Stimulated activated CD8-positive, alpha-beta memory T cell treated with anti-CD3 and anti-CD28 coated beads, Interleukin-4, amount 100 ng/mL, for 24 hours (primary cell): ENCODE results near the gene RAB6A.
"Not testable (repeated sequence)": the region's sequence is repeated elsewhere in the genome, so short reads cannot be mapped to it uniquely, and the experiment has no call there.

Source experiments
- DNase-seq: peaks from one replicate; pipeline ENCODE4 v3.0.0-alpha.2; 2020; ENCODE audit warnings: low read depth

The RAB6A gene

DNA sequence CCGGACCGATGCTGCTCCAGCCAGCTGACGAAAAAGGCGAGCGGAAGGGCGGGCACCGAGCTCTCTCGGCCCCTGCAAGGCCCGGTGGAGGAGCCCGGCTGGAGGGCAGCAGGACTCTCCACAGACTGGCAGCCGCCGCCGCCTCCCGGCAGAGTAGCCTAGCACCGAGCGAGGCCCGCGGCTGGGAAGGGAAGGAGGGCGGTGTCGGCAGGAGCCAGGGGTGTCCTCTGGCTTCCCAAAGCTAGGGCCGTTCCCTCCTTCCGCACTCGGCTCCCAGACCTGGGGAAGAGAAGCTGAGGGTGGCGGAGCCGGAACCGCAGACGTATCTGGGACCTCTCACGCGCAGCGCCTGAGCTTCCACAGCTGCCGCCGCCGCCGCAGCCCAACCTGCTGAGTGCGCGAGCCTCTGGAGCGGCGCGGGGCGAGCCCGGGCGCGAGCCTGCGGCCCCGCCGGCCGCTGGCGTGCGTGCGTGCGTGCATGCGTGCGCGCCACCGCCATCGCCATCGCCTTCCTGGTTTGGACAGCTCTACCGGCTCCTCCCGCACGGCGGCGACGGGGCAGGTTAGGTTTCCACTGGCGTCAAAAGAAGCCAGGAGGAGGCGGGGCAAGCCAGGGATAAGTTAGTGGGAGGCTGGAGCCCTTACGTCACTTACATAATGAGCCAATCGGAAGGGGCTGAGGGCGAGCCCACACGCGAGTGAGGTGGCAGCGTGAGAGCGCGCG lies at the start of gene RAB6A:
RAB6A (minus strand) TSS at position 396 of the 724 bp plus-strand sequence. CDS start 439 bp downstream, outside the sequence.
- DNase-seq = peak; percentile 99

DNA sequence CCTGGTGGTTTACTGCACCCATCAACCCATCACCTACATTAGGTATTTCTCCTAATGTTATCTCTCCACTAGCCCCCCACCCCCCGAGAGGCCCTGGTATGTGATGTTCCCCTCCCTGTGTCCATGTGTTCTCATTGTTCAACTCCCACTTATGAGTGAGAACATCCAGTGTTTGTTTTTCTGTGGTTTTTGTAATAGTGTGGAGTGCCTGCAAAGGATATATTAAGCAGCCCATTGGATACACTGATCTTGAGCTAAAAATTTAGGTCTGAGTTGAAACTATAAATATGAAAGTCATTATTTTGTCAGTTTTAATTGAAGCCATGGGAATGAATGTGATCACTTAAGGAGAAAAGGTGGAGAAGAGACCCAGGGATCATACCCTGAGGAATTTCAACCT lies 49.8 kb upstream of the RAB6A start:
- no peak for DNase-seq

DNA sequence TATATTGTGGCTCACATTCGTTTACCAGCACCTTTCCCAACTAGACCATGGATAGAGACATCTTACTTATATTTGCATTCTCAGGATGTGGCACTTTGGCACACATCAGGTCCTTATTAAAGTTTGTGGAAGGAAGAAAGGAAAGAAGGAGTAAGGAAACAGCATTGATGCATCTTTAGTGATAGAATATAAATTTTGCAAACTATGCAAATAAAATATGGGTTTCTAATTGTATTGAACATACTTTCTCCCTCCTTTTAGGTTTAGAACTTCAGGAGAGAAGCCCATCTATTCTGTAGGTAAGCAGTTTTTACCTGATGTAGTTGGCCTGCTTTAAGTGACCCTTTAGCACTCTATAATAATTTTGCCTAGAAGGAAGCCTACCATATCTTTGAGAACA lies 47.2 kb upstream of the RAB6A start:
- DNase-seq = no peak

DNA sequence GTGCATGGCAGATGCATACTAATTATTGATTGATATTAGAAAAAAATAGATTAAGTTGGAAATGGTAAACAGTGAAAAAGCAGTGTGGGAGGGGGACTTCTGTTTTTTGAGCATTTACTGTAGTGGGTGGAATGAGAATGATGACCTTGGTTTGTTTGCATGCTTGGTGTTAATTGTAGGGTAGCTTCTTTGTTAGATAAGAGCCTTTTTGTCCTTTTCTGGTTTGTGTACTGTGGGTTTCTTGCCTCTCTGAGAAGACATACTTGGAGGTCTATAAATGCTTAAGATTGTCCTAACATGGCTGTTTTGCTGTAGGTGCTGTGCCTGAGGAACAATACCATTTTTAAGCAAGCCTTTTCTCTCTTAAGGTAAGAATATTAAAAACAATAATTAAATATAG lies 43.8 kb upstream of the RAB6A start:
- DNase-seq = no peak

DNA sequence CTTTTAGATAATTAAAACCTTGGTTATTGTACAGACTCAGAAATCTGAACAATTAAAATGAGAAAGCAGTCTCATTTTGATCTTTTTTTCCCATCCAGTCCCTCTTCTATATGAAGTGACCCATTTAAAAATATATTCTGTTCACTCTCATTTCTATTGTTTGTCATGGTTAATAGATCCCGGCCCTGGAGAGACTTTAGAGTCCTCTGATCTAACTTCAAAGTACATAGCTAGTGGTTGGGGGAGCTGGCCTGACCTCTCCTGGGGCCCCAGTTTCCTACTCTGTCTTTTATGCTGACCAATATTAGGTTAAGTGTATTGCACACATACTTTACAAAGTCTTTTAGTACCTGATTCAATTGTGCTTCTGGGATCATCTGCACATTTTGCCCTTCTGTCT lies 40.3 kb upstream of the RAB6A start:
- DNase-seq = no peak

DNA sequence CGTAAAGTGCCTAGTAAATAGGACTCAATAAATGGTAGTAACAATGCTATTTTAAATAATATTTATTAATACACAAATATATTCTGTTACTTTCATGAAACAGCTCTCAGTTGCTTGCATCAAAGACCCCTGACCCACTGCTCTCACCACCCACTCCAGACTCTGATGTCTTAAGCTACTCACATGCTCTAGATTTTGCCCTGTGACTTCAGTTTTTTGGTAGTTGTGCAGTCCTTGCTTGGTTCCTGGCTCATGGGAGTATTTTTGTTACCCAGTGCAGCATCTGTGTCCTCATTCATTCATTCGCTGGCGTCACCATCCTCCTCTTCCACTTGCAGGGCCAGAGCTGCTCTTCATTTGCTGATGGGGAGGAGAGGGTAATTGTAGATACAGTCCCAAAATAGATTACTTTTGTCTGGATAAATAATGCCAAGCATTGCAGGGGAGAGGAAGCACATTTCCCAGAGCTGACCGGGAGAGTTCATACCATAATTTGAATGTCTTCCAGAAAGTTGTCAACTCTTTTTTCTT lies 39.5 kb upstream of the RAB6A start:
- DNase-seq = no peak

DNA sequence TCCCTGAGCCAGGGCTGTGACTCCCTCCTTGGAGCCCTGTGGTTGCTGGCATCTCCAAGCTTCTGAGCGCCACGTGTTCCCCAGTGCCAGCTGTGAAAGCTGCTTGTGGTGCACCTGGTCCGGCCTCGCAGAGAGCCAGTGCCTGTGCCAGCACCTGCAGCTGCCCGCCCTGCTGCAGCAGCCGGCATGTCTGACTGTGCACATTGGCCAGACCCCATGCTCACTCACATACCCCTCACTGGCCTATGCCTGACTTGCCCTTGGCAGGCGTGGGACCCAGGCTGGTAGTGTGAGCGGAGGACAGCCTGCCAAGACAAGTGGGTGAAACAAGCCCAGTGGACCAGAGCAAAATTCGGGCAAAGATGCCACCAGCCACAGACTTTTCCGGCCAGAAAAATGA lies 36.6 kb upstream of the RAB6A start:
- DNase-seq = no peak

DNA sequence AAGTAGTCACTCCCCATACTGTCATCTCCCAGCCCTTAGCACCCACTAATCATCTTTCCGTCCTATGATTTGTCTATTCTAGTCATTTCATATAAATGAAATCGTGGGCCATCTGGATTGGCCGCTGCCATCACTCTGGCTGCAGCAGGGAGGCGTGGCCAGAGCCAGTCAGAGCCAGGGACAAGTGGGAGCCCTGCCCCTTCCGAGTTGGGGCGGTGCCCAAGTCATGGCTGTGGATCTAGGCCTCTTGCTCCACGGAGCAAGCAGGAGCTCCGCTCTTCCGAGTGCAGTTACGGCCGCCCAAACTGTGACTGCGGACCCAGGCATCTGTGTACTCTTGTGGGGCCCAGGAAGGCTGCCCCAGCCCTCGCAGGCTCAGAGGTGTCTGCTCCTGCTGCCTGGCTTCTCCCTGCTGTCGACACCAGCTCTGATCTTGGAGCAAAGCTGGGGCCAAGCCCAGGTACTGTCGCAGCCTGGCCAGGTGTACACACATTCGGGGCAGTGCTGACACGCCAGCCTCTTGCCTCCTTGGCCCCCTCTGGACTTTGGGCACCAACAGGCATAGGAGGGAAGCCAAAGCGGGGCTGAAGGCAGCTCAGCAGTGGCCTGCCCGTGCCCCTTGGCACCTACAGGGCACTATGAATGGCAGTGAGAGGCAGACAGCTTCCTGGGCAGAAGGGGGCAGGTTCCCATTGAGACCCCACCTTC lies 35.2 kb upstream of the RAB6A start:
- DNase-seq = no peak

DNA sequence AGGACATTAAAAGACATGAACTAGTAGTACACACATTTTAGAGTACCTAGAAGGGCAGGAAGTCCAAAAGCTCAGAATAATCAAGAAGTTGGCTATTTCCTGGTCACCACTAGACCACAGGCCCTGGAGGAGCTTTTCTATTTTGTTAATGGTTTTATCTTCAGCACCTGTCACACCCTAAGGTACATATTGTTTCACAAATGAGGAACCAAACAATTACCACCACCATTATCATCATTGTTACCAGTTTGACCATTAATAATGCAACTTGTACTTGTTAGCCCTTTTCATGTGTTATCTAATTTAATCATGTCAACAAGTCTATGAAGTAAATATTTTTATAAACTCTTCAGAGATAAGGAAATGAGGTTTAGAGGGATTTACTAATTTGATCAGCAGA lies 31.7 kb upstream of the RAB6A start:
- no peak for DNase-seq

DNA sequence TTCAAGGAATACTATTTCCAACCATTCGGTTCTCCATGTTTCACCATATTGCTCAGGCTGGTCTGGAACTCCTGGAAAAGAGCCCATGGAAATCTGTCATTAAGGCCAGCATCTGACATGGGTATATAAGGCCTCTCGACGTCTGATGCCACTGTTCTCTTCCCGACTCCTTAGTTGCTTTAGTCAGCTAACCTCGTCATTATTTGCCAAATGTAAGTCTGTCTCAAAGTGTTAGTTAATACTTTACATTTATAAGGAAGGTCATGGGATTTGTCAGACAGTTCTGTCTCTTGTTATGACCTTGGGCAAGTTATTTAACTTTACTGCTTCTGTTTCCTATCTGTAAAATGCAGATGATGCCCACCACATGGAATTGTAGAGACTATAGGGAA lies 28.4 kb upstream of the RAB6A start:
- DNase-seq = no peak

DNA sequence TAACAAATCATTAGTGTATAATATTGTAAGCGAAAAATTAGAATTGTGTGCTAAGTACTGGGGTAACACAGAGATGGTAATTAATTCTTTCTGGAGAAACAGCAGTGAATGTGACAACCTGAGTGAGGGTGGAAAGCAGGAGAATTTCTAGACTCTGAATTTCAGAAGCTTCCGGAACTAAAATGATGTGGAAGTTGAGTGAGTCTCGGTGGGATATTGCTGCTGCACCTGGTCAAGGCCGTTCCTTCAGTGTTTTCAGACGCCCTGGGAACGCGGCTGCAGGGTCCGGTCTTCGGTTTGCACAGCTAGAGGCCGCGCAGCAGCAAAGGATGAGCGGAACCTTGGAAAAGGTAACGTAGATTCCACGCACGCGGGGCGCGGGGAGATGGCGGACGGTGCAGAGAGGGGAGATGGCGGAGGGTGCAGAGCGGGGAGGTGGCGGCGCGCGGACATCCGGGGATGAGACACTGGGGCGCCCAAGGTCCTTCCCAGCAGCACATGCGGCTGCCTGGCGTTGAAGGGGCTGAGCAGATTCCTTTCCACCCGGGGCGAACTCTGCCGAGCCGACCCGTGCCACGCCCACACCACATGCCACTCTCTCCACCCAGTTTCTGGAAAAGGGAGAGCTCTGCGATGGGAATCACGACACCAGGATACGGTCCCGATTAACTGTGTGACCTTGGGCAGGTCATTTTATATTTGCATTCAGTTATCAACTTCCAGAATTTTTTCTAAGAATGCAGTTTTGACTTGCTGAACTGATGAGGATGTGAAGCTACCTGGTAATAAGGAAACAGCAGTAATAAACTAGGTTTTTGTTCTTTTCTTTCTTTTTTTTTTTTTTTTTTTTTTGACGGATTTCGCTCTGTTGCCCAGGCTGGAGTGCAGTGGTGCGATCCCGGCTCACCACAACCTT lies 27.0 kb upstream of the RAB6A start, which contains the start of gene MRPL48:
MRPL48 (plus strand) TSS at position 232 of the 916 bp plus-strand sequence; CDS start at position 330, 98 bp downstream.
- peak; percentile 81 for DNase-seq

DNA sequence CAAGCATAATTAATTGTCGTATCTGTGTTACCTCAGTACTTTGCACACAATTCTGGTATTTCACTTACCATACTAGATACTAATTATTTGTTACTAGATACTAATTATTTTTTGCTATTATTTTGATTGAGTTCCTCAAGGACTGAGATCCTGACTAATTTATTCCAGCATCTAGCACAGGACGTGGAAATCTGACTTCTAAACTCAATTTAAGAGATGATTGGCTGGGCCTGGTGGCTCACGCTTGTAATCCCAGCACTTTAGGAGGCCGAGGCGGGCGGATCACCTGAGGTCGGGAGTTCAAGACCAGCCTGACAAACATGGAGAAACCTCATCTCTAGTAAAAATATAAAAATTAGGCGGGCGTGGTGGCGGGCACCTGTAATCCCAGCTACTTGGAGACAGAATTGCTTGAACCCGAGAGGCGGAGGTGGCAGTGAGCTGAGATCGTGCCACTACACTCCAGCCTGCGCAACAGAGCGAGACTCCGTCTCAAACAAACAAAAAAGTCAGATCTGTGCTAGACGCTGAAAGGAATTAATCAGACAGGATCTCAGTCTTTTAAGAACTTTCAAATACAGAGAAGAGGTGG lies 26.3 kb upstream of the RAB6A start:
- no peak for DNase-seq

DNA sequence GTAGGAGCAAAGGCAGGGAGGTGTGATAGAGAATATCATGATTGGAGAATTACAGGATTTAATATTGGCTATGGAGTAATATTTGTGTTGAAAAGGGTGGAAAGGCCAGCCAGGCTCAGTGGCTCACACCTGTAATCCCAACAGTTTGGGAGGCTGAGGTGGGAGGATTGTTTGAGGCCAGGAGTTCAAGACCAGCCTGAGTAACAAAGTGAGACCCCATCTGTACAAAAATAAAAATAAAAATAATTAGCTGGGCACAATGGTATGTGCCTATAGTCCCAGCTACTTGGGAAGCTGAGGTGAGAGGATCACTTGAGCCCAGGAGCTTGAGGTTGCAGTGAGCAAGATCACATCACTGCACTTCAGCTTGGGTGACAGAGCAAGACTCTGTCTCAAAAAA lies 24.6 kb upstream of the RAB6A start:
- not testable (repeated sequence) for DNase-seq

DNA sequence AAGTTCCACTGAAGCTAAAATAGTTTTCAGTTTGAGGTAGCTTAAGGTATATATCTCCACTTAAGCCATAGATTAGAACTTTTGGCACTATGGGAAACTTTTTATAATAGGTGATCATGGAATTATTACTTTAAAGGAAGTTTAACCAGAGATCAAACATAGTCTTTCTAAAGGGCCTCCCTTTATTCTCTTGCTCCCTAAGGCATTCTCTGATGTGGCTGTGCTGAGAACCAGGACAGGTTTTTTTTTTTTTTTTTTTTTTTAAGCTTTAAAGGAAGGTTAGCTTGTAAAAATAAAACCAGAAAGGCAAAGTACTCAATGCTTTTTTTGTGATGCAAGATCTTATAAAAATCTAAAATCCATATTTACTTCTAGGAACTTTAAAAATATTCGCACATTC lies 23.9 kb upstream of the RAB6A start:
- no peak for DNase-seq

DNA sequence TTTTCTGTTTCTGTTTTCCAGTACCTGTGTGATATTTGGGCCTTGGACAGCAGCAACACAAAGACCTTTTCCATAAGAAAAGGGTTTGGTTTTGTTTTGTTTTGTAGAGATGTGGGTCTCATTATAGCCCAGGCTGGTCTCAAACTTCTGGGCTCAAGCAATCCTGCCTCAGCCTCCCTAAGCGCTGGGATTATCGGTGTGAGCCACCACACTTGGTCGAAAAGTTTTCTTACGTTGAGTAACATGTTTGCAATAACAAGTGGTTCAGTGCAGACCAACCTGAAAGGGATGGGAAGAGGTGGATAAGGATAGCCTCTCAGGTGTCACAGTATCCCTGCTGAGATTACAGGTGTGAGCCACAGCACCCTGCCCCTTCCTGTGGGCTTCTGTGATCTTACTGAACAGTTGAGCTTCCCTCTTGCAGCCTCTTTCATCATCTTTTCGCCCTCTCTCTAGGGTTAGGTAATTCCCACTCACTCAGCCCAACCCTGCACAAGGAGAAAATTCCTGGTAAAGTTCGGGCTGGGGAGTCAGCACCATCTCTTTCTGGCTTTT lies 23.3 kb upstream of the RAB6A start:
- no peak for DNase-seq

DNA sequence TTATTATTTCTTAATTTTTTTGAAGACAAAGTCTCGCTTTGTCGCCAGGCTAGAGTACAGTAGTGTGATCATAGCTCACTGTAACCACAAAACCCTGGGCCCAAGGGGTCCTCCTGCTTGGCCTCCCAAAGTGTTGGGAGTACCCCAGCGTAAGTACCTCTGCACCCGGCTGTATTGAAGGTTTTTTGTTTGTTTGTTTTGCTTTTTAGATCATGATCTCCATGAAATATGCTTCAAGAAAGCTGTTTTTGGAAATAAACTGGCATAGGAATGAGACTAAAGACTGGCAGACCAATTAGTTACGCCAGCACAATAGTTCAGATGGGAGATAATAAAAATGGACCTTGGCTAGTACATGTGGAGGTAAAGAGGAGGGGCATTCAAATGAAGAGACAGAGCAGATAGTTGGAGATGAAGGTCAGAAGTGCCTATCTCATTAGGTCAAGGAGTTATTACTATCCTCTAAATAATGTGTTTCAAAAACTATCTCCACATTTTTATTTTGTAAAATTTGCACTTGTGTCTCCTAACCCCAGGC lies 22.7 kb upstream of the RAB6A start:
- DNase-seq = no peak

DNA sequence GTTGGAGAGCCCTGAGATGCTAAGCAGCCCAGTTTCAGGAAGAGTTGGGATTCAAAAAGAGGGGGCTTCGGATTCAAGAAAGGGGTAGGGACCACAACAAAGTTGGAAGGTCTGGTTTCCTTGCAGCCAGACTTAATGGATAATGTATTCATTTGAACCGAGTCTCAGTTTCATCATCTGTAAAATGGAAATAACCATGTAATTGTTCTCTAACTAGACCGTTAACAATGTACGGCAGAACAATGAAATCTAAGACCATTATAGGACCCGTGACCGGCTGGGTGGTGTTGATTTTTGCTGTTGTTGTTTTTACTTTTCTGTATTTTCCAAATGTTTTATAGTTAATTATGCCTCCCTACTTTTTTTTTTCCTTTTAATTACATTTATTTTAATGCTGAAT lies 20.4 kb upstream of the RAB6A start:
- no peak for DNase-seq

DNA sequence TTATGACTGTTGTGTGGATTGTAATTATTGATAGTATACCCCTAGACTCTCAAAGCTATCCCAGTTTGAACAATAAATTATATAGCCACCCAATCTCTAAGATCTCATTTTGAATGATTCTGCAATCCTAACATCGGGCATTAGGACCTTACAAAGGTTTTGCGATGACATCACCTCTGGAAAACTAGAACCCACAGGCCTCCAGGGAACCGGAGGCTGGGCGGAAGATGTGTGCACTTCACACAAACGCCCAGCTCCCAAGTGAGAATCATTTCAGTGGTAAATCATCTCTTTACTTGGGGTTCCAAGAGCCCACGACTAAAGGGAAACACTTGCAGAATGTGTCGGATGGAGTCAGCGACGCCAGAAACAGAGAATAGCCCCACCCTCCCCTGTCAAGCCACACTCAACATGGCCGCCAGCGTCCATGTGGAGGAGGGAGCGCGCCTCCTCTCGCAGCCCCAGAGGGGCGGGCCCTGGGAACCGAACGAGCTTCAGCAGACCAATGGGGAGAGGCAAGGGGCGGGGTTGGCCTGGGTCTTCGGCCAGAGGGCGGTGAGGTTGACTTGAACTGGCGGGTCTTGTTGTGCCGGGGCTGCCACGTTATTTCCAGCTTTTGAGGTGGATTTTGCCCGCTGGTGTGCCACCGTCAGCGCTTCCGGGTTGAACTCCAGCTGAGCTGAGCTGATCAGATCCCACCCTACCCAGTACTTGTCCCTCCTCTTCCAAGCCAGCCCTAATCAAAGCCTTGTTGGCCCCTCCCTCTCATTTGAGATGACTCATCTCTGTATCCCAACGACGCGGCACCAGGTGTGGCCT lies 18.4 kb upstream of the RAB6A start:
- peak; percentile 97 for DNase-seq

DNA sequence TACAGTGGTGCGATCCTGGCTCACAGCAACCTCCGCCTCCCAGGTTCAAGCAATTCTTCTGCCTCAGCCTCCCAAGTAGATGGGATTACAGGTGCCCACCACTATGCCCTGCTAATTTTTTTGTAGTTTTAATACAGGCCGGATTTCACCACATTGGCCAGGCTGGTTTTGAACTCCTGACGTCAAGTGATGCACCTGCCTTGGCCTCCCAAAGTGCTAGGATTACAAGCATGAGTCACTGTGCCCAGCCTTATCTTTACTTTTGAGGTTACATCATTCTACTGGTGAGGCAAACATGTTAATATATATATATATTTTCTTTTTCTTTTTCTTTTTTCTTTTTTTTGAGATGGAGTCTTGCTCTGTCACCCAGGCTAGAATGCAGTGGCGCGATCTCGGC lies 9.9 kb upstream of the RAB6A start:
- DNase-seq = not testable (repeated sequence)

DNA sequence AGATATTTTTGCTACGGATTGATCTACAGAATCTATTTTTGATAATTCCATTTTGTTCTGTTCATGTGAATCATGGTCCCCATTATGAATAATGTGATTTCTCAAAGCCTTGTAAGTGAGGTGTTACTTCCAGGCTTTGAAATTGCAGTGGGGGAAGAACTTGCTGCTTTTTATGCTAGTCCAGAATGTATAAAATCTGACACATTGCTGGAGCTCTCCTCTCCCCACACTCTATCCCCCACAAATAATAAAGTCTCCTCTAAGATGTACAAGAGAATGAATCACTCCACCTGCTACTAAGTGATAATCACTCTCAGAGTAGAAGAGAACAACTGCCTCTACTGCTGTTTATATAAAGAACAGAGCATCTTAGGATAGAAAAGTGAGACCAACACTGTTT lies 5.9 kb upstream of the RAB6A start:
- DNase-seq = no peak
